NT2/D1 (cell line): Measurements from ENCODE around the gene GRM7.
A peak's percentile ranks its signal among the peaks of the same experiment; 100 is the strongest.

Experiments used
- DNase-seq: peaks from one replicate; pipeline ENCODE4 v3.0.0-alpha.2; 2011; ENCODE audit warnings: low read depth, low spot score
- H3K27me3 ChIP-seq: 2 replicates; pipeline ENCODE4 v1.6.0; 2011; ENCODE audit warnings: mild to moderate bottlenecking; ENCODE audit not compliant: insufficient read length, insufficient read depth
- H3K36me3 ChIP-seq: 2 replicates; pipeline ENCODE4 v1.6.1; 2011; ENCODE audit warnings: mild to moderate bottlenecking, low read length, mixed read lengths; ENCODE audit not compliant: insufficient read depth, insufficient read length
- H3K4me1 ChIP-seq: 2 replicates; pipeline ENCODE4 v1.5.1; 2011; ENCODE audit not compliant: insufficient read depth, insufficient read length
- H3K4me3 ChIP-seq: 2 replicates; pipeline ENCODE4 v1.5.1; 2011; ENCODE audit warnings: low read depth; ENCODE audit not compliant: insufficient read length
- H3K9ac ChIP-seq: 2 replicates; pipeline ENCODE4 v1.6.0; 2011; ENCODE audit warnings: low read depth; ENCODE audit not compliant: insufficient read length
- H3K9me3 ChIP-seq: 2 replicates; pipeline ENCODE4 v1.5.1; 2011; ENCODE audit warnings: mild to moderate bottlenecking, low read length; ENCODE audit not compliant: insufficient read depth
- SUZ12 ChIP-seq: IDR thresholded peaks from 2 replicates; pipeline ENCODE4 v1.6.1; 2011; ENCODE audit not compliant: insufficient read length, insufficient read depth; ENCODE audit errors: extremely low read depth
- YY1 ChIP-seq: IDR thresholded peaks from 2 replicates; pipeline ENCODE4 v1.6.1; 2011; ENCODE audit not compliant: insufficient read length, insufficient read depth
- ZNF274 ChIP-seq: IDR thresholded peaks from 2 replicates; pipeline ENCODE4 v1.6.1; 2011; ENCODE audit warnings: mild to moderate bottlenecking, low read depth, low read length

The GRM7 gene

DNA sequence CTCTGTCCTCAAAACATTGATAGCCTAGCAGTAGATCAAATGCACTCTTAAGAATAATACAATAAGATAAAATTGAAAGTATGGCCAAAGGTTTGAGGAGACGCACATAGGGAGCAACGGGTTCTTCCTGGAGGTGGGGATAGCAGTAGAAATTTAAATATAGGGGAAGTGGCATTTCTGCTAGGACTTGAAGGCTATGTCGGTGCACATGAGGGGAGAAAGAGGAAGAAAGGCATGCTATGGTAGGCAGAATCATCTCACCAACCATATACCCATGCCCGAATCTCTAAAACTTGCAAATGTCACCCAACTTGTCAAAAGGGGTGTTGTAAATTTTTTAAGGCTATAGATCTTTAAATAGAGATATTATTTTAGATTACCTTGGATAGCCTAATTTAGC lies 905.6 kb downstream of the GRM7 start:
- Histone ChIP-seq H3K4me3 (no peak overlapping the region), H3K4me1 (no peaks in the 10 kb centered on the region), H3K36me3 (no peaks in the 10 kb centered on the region), H3K9ac (no peak overlapping the region), H3K9me3 (0 out of 2 replicates have a peak, but pooled peaks cover 10% of the 10 kb centered on the region), H3K27me3 (no peaks in the 10 kb centered on the region)
- DNase-seq, result no peak
- TF ChIP-seq ZNF274, result no peak
- TF ChIP-seq YY1, result no peak
- TF ChIP-seq SUZ12, result no peak

DNA sequence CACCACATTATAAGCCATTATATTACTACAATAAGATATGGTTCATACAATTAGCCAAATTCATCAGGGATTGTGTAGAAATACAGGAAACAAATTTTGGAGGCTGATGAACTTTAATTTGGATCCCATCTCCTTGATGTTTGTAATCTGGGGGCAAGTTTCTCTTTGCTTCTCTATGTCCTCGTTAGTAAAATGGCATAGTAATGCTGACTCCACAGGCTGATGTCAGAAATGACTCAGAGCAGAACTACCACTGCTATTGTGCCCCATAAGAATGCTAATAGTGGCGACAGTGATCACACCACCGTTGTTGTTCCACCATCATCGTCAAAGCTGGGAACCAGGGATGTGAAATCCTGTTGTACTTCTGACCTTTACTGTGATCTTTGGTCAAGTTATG lies 918.4 kb downstream of the GRM7 start:
- H3K9me3 ChIP-seq, result peaks cover 26% of the 10 kb centered on the region; the same call in 1 of the 2 replicates
- TF ChIP-seq ZNF274 (no peak), YY1 (no peak), SUZ12 (no peak)
- no peaks in the 10 kb centered on the region for H3K4me1 ChIP-seq
- H3K36me3 ChIP-seq, result no peaks in the 10 kb centered on the region
- no peak overlapping the region for H3K9ac ChIP-seq
- H3K4me3 ChIP-seq, result no peak overlapping the region
- no peaks in the 10 kb centered on the region for H3K27me3 ChIP-seq
- peak; percentile 23 for DNase-seq

DNA sequence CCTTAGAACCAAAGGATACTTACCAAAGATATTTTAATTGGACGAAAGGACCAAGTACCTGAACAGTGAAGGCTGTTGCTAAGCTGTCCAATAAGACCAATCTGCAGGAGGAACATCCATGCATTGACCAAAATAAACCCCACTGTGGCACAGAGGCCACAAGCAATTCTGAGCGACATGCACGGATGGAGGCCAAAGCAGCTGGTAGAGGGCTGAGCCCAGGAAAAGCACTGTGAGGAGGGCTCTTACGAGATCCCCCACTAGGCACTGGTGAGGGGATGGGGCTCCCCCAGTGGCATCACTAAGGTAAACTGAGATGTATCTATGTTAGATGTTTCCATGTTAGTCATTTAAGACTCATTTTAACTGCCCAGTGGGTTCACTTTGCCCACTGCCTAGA lies 920.5 kb downstream of the GRM7 start:
- Histone ChIP-seq H3K9ac (no peak overlapping the region), H3K4me1 (no peaks in the 10 kb centered on the region), H3K4me3 (no peak overlapping the region), H3K36me3 (no peaks in the 10 kb centered on the region), H3K9me3 (peaks cover 28% of the 10 kb centered on the region; the same call in 1 of the 2 replicates), H3K27me3 (no peaks in the 10 kb centered on the region)
- no peak for DNase-seq
- no peak for TF ChIP-seq YY1
- TF ChIP-seq SUZ12, result no peak
- TF ChIP-seq ZNF274, result no peak

DNA sequence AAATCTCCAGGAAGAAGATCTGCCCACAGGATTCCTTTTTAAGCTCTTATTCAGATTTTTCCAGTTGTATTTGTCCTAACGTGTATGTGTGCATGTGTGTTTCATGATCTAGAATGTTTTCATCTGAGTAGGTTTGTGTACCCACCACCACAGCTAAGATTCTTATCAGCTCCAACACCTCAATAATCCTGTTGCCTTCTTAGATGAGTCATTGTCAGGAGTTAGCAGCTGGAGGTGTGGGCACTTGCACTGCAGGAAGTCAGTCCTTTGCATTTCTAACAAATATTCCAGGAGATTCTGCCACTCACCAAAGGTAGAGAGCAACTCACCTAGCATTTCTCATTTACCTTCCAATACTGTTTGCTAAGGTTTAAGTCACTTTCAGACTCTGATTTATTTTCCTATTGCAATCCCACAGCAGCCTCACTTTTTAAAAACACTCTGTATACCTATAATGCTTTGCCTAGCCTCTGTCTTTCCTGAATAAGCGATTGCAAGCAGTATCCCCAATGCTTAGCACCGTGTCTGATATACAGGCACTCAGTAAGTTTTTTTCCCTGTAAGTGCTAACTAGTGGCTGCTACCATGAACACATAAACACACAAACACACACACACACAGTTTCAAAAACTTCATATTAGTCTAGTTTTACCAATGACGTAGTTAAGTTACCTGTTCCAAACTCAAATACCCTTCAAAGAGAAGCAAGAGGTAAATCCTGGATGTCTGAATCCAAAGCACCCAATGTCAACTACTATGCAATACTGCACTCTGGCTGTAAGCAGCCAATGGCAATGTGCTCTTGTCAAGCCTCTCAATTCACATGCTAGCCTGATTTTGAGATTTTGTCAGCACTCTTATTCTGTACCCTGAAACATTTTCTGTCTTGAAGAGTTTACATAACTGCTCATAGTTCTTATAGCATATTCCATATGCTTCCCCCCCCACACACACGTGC lies 927.2 kb downstream of the GRM7 start:
- H3K27me3 ChIP-seq, result no peaks in the 10 kb centered on the region
- no peak for TF ChIP-seq SUZ12
- TF ChIP-seq ZNF274, result no peak
- no peak for TF ChIP-seq YY1
- peaks cover 31% of the 10 kb centered on the region; the same call in 1 of the 2 replicates for H3K9me3 ChIP-seq
- no peak overlapping the region for H3K9ac ChIP-seq
- H3K4me1 ChIP-seq, result no peaks in the 10 kb centered on the region
- H3K36me3 ChIP-seq, result no peaks in the 10 kb centered on the region
- no peak overlapping the region for H3K4me3 ChIP-seq
- peak; percentile 22 for DNase-seq

DNA sequence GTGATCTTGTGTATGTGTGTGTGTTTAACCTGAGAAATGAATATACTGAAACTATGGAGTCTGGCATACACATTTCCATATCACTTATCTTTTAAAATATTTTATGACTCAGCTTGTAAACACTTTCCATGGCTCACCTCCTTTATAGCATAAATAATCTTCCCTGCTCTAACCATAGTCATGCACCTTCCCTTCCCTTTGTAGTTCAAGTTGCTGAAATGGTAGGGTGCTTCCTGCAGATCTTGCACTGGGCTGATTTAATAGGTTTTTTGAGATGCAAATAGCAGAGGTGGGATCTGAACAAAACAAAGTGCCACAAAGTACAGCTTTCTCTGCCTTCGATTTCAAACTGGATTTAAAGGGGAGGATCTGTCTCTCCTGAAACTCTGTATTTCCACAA lies 928.0 kb downstream of the GRM7 start:
- DNase-seq, result peak; percentile 65
- no peak for TF ChIP-seq ZNF274
- TF ChIP-seq SUZ12, result no peak
- Histone ChIP-seq H3K9ac (no peak overlapping the region), H3K4me3 (no peak overlapping the region), H3K36me3 (no peaks in the 10 kb centered on the region), H3K27me3 (no peaks in the 10 kb centered on the region), H3K4me1 (no peaks in the 10 kb centered on the region), H3K9me3 (peaks cover 31% of the 10 kb centered on the region; the same call in 1 of the 2 replicates)

DNA sequence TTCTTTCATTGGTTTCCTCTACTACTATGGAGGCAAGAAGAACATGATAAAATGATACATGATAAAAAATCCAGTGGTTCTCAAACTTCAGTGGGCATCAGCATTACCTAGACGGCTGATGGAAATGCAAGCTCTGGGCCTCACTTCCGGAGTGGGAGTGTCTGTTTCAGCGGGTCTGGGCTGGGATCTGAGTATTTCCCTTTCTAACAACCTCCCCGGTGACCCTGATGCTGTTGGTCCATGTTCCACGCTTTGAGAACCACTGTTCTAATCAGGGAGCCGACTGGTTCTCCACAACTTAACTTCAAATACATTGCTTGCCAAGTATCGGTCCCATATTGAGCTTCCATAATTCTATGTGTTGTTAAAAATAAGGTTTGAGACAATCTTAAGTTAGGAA lies 928.4 kb downstream of the GRM7 start:
- Histone ChIP-seq H3K4me3 (no peak overlapping the region), H3K4me1 (no peaks in the 10 kb centered on the region), H3K36me3 (no peaks in the 10 kb centered on the region), H3K9me3 (peaks cover 31% of the 10 kb centered on the region; the same call in 1 of the 2 replicates), H3K27me3 (no peaks in the 10 kb centered on the region), H3K9ac (no peak overlapping the region)
- DNase-seq, result no peak
- TF ChIP-seq YY1 (no peak), SUZ12 (no peak), ZNF274 (no peak)

DNA sequence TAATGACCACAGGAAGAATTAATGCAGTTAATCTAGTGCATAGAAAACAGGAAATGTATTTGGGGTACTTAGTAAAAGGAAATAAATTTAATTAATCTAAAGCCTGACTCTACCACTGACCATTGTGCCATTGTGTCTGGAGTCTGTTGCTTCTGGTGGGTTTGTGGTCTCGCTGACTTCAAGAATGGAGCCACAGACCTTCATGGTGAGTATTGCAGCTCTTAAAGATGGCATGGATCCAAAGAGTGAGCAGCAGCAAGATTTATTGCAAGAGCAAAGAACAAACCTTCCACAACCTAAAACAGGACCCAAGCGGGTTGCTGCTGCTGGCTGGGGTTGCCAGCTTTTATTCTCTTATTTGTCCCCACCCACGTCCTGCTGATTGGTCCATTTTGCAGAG lies 929.2 kb downstream of the GRM7 start:
- Histone ChIP-seq H3K9ac (no peak overlapping the region), H3K36me3 (no peaks in the 10 kb centered on the region), H3K4me1 (no peaks in the 10 kb centered on the region), H3K4me3 (no peak overlapping the region), H3K27me3 (no peaks in the 10 kb centered on the region), H3K9me3 (peaks cover 31% of the 10 kb centered on the region; the same call in 1 of the 2 replicates)
- TF ChIP-seq SUZ12 (no peak), ZNF274 (no peak), YY1 (no peak)
- no peak for DNase-seq
